ENCODE data around the gene SNX20.

Gene SNX20

GRCh38 chr16:50657241-50657640 is 23.9 kb downstream of the SNX20 start:
- DNase-seq (ENCODE audit: low read depth): no peak

- DNase-seq (ENCODE audit: low read depth): no peak
Measured at GRCh38 chr16:50655558-50656055, 25.5 kb downstream of the SNX20 start.

GRCh38 chr16:50653633-50654519 is 27.2 kb downstream of the SNX20 start:
- DNase-seq (ENCODE audit: low read depth): no peak

GRCh38 chr16:50652836-50653425 is 28.2 kb downstream of the SNX20 start:
- no peak for DNase-seq (ENCODE audit: low read depth)

- no peak for DNase-seq (ENCODE audit: low read depth)
Measured at GRCh38 chr16:50651835-50652438, 29.2 kb downstream of the SNX20 start.

- DNase-seq (ENCODE audit: low read depth): no peak
Measured at GRCh38 chr16:50646345-50646744, 34.8 kb downstream of the SNX20 start.

GRCh38 chr16:50645563-50646220 is 35.4 kb downstream of the SNX20 start:
- DNase-seq (ENCODE audit: low read depth): no peak

- no peak for DNase-seq (ENCODE audit: low read depth)
Measured at GRCh38 chr16:50644729-50645128, 36.4 kb downstream of the SNX20 start.

GRCh38 chr16:50644245-50644644 is 36.9 kb downstream of the SNX20 start:
- no peak for DNase-seq (ENCODE audit: low read depth)

GRCh38 chr16:50643192-50643591 is 37.9 kb downstream of the SNX20 start:
- no peak for DNase-seq (ENCODE audit: low read depth)

GRCh38 chr16:50642349-50642748 is 38.8 kb downstream of the SNX20 start:
- no peak for DNase-seq (ENCODE audit: low read depth)

GRCh38 chr16:50641818-50642187 is 39.3 kb downstream of the SNX20 start:
- no peak for DNase-seq (ENCODE audit: low read depth)

GRCh38 chr16:50640919-50641817 is 39.9 kb downstream of the SNX20 start:
- no peak for DNase-seq (ENCODE audit: low read depth)

GRCh38 chr16:50640391-50640790 is 40.7 kb downstream of the SNX20 start:
- DNase-seq (ENCODE audit: low read depth): no peak

- no peak for DNase-seq (ENCODE audit: low read depth)
Measured at GRCh38 chr16:50638816-50639670, 42.1 kb downstream of the SNX20 start.

GRCh38 chr16:50637716-50638602 is 43.2 kb downstream of the SNX20 start:
- DNase-seq (ENCODE audit: low read depth): no peak

- no peak for DNase-seq (ENCODE audit: low read depth)
Measured at GRCh38 chr16:50636753-50637374, 44.2 kb downstream of the SNX20 start.

- DNase-seq (ENCODE audit: low read depth): no peak
Measured at GRCh38 chr16:50635505-50636392, 45.4 kb downstream of the SNX20 start.
